HEK293T (cell line): Measurements from ENCODE around the gene INPP5A.
"Not testable (repeated sequence)": the region's sequence is repeated elsewhere in the genome, so short reads cannot be mapped to it uniquely, and the experiment has no call there.

Source experiments
- CTCF ChIA-PET: fragments of 350-600 bp; formaldehyde crosslinking; extraction: SDS; loops from one replicate; lab custom pipeline; 2021; ENCODE audit warnings: antibody characterized with exemption, inconsistent platforms; lab: Yijun Ruan, JAX
- POLR2A ChIA-PET: fragments of 350-600 bp; formaldehyde crosslinking; extraction: SDS; loops from one replicate; lab custom pipeline; 2020; ENCODE audit warnings: antibody characterized with exemption, inconsistent platforms; lab: Yijun Ruan, JAX
- DNase-seq: peaks from one replicate; pipeline ENCODE4 v3.0.0; 2012; ENCODE audit warnings: mixed read lengths; ENCODE audit errors: extremely low spot score
- ARNT ChIP-seq: fragments of 450-650 bp; IDR thresholded peaks from 2 replicates; pipeline ENCODE4 v1.6.1; 2017; ENCODE audit warnings: mild to moderate bottlenecking
- BHLHE40 ChIP-seq: fragments of 450-650 bp; IDR thresholded peaks from 2 replicates; pipeline ENCODE4 v1.6.1; 2016; ENCODE audit warnings: mild to moderate bottlenecking, moderate library complexity, borderline replicate concordance
- CTBP1 ChIP-seq: fragments of 450-650 bp; IDR thresholded peaks from 2 replicates; pipeline ENCODE4 v1.6.1; 2016; ENCODE audit warnings: borderline replicate concordance
- ELF4 ChIP-seq: fragments of 450-650 bp; IDR thresholded peaks from 2 replicates; pipeline ENCODE4 v1.6.1; 2017; ENCODE audit warnings: antibody characterized with exemption
- FOXA1 ChIP-seq: fragments of 450-650 bp; IDR thresholded peaks from 2 replicates; pipeline ENCODE4 v1.6.1; 2016; ENCODE audit warnings: mild to moderate bottlenecking
- FOXK2 ChIP-seq: fragments of 450-650 bp; IDR thresholded peaks from 2 replicates; pipeline ENCODE4 v1.6.1; 2016; ENCODE audit warnings: mild to moderate bottlenecking
- FOXM1 ChIP-seq: fragments of 450-650 bp; IDR thresholded peaks from 2 replicates; pipeline ENCODE4 v1.6.1; 2017; ENCODE audit warnings: mild to moderate bottlenecking, borderline replicate concordance
- HDGF ChIP-seq: fragments of 450-650 bp; IDR thresholded peaks from 2 replicates; pipeline ENCODE4 v1.6.1; 2017; ENCODE audit warnings: antibody characterized with exemption, borderline replicate concordance
- L3MBTL2 ChIP-seq: fragments of 450-650 bp; conservative IDR thresholded peaks from 2 replicates; pipeline ENCODE4 v1.6.1; 2016; ENCODE audit warnings: mild to moderate bottlenecking
- LEF1 ChIP-seq: fragments of 450-650 bp; IDR thresholded peaks from 2 replicates; pipeline ENCODE4 v1.6.1; 2017; ENCODE audit warnings: mild to moderate bottlenecking, borderline replicate concordance
- NFRKB ChIP-seq: fragments of 450-650 bp; IDR thresholded peaks from 2 replicates; pipeline ENCODE4 v1.6.1; 2016; ENCODE audit warnings: mild to moderate bottlenecking, moderate library complexity
- PKNOX1 ChIP-seq: fragments of 450-650 bp; IDR thresholded peaks from 2 replicates; pipeline ENCODE4 v1.6.1; 2016
- SP1 ChIP-seq: fragments of 450-650 bp; IDR thresholded peaks from 2 replicates; pipeline ENCODE4 v1.6.1; 2017
- SUZ12 ChIP-seq: fragments of 450-650 bp; IDR thresholded peaks from 2 replicates; pipeline ENCODE4 v1.6.1; 2016; ENCODE audit warnings: mild to moderate bottlenecking
- TARDBP ChIP-seq: fragments of 450-650 bp; IDR thresholded peaks from 2 replicates; pipeline ENCODE4 v1.6.1; 2016
- ZNF384 ChIP-seq: fragments of 450-650 bp; IDR thresholded peaks from 2 replicates; pipeline ENCODE4 v1.6.1; 2016

Gene INPP5A

DNA sequence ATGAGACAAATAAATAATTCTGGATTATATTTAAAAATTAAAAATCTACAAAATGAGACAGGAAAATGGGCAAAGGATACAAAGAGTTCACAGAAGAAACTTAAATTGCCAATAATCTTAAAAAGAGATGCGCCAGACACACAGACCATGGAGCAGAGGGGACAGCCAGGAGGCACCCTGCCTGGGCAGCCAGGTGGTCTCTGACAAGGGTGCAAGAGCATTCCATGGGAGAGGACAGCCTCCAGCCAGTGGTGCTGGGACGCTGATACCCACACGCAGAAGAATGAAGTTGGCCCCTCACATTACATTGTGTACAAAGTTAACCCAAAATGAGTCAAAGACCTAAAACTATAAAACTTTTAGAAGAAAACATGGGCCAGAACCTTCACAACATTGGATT lies 142.1 kb downstream of the INPP5A start:
- ChIA-PET POLR2A (interaction anchor here (0.6 kb wide), 1 partner anchor 88 kb away, joined by 3 read pairs; no protein-coding TSS in a partner anchor), CTCF (no interaction called here)
- no peak for TF ChIP-seq NFRKB
- no peak for TF ChIP-seq ELF4
- TF ChIP-seq ARNT, result no peak
- TF ChIP-seq L3MBTL2, result no peak
- no peak for TF ChIP-seq LEF1
- no peak for TF ChIP-seq CTBP1
- no peak for TF ChIP-seq FOXK2
- TF ChIP-seq HDGF, result no peak
- TF ChIP-seq FOXA1, result no peak
- DNase-seq, result no peak

DNA sequence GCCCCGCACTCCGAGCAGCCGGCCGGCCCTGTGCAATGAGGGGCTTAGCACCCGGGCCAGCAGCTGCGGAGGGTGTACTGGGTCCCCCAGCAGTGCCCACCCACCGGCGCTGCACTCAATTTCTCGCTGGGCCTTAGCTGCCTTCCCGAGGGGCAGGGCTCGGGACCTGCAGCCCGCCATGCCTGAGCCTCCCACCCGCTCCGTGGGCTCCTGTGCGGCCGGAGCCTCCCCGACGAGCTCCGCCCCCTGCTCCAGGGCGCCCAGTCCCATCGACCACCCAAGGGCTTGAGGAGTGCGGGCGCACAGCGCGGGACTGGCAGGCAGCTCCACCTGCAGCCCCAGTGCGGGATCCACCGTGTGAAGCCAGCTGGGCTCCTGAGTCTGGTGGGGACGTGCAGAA lies 143.2 kb downstream of the INPP5A start:
- CTCF ChIA-PET, POLR2A ChIA-PET, DNase-seq: not testable (repeated sequence)

DNA sequence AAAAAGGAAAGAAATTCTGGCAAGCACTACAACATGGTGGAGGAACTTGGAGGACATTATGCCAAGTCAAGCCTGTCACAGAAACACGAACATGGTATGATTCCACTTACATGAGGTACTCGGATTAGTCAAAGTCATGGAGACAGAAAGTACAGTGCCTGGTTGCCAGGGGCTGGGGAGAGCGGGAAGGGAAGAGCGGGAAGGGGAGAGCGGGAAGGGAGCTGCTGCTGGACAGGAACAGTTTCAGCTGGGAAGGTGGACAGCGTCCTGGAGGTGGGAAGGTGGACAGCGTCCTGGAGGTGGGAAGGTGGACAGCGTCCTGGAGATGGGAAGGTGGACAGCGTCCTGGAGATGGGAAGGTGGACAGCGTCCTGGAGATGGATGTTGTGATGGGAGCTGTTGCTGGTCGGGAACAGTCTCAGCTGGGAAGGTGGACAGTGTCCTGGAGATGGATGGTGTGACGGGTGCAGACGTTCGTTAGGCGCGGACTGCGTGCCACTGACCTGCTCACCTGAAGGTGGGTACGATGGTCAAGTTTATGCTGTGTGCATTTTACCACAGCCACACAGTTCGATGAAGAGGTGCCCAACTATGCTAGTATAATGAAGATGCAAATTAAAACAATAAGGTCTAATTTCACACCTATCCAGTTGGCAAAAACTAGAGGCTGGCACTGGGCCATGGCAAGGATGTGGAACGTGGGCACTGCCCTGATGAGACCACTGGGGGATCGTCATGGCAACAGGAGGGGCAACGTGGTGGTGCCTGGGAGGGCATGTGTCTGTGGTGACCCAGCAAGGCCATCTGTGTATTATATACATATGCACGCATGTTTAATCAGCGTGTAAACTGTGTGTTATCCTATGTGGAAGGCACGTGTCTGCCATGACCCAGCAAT lies 144.5 kb downstream of the INPP5A start:
- DNase-seq, result no peak
- ChIA-PET POLR2A (no interaction called here), CTCF (no interaction called here)
- TF ChIP-seq LEF1 (no peak), ARNT (no peak), FOXK2 (no peak), PKNOX1 (no peak), NFRKB (no peak), FOXA1 (no peak), FOXM1 (no peak), HDGF (no peak), ZNF384 (no peak), CTBP1 (no peak), SUZ12 (no peak)

GRCh38 chr10:132684164-132684891 lies 146.7 kb downstream of the INPP5A start:
- ChIA-PET POLR2A (interaction anchor here (0.6 kb wide), 1 partner anchor 10 kb away, joined by 3 read pairs; no protein-coding TSS in a partner anchor), CTCF (no interaction called here)
- no peak for DNase-seq
- TF ChIP-seq SP1 (no peak), CTBP1 (no peak), SUZ12 (no peak), L3MBTL2 (no peak), HDGF (no peak), BHLHE40 (no peak), ARNT (no peak), NFRKB (no peak)

GRCh38 chr10:132685101-132685891 lies 147.7 kb downstream of the INPP5A start:
- TF ChIP-seq ZNF384 (no peak), PKNOX1 (no peak), CTBP1 (no peak), SP1 (no peak), HDGF (no peak), ARNT (no peak), SUZ12 (no peak)
- ChIA-PET CTCF (interaction anchor here (0.6 to 1.2 kb wide), 2 partner anchors 11 to 109 kb away, joined by 3 to 6 read pairs; no protein-coding TSS in a partner anchor), POLR2A (interaction anchor here (0.6 kb wide), 1 partner anchor 11 kb away, joined by 3 read pairs; no protein-coding TSS in a partner anchor)
- DNase-seq, result no peak

GRCh38 chr10:132685921-132686680 lies 148.5 kb downstream of the INPP5A start:
- POLR2A ChIA-PET, result no interaction called here
- no peak for DNase-seq
- no peak for TF ChIP-seq HDGF
- TF ChIP-seq TARDBP, result no peak
- no peak for TF ChIP-seq ELF4
- TF ChIP-seq CTBP1, result no peak
- TF ChIP-seq ARNT, result no peak
- TF ChIP-seq FOXK2, result no peak
- TF ChIP-seq FOXA1, result no peak
- CTCF ChIA-PET, result interaction anchor here (0.6 to 1.2 kb wide), 2 partner anchors 11 to 109 kb away, joined by 3 to 6 read pairs; no protein-coding TSS in a partner anchor
